Placental epithelial cell (primary cell): ENCODE data around the gene TREML2. TPM values are rescaled to one million over a fixed set of nuclear protein-coding genes. Genes with fewer than 3 reads are reported as not detected.

Experiments
- small RNA-seq: library from RNA; depleted of rRNA; stranded (forward); fragments of <200 nt; gene quantifications from one replicate; pipeline ENCODE3, GENCODE V24; 2012
- total RNA-seq: library from RNA; depleted of rRNA; stranded (reverse); fragments of >200 nt; gene quantifications from 2 replicates; pipeline ENCODE4 v1.2.3, GENCODE V29; 2012

The TREML2 gene, protein sequence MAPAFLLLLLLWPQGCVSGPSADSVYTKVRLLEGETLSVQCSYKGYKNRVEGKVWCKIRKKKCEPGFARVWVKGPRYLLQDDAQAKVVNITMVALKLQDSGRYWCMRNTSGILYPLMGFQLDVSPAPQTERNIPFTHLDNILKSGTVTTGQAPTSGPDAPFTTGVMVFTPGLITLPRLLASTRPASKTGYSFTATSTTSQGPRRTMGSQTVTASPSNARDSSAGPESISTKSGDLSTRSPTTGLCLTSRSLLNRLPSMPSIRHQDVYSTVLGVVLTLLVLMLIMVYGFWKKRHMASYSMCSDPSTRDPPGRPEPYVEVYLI
- not detected in 2 replicates for total RNA-seq

DNA sequence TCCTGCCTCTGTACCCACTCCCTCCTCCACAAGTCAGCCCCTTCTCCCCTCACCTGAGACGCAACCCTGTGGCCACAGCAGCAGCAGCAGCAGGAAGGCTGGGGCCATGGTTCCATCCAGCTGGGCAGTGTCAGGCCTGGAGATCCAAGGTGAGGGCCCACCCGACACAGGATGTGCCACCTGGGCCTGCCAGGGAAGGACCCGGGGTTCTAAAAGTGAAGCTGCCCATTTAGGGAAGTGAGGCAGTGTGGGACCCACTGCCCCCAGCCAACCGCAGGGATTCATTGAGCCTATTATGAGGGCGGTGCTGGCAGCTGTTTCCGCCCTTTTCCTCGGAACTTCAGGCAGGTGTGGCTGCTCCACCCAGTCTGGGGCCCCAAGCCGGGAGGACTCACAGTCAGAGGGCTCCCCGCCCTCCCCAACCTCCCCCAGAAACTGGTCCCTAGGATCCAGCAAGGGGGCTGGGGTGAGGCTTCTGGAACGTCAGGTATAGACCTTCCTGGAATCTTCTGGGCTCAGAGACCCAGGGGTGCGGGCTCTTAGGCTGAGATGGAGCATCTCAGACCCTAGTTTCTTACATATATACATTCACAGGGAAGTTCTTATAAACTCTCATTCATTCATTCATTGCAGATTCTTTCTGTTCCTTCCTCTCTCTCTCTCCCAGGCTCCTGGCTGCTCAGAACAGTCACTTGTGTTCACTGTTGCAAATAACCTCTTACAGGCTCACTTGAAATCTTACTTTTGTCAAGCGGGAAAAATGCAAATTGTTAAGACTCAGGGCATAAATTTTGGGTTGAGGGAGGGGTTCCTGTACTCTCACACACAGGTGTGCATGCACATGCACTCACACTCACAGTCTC is at the start of gene TREML2:
TSS of gene TREML2 (minus strand) at position 249 of the 863 bp plus-strand sequence. CDS start at position 108, 141 bp downstream.

DNA sequence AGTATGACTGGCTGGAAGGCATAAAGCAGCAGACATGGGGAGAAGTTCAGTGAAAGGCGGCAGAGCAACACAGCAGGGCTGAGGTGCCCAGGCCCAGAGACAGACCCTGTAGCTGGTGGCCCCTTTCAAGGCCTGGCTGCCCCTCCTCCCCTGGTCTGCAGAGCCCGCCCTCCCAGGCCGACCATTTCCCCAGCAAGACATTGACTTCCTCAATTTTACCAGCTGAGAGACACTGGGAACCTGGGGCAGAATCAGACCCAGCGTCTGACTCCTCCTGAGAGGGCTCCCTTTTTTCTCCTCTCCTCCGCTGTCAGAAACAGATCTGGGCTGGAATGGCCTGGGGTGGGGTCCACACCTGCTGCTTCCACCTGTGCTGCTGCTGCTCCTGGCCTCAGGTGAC is 27.1 kb upstream of the TREML2 start, which contains the start of gene TREML4:
TSS of gene TREML4 (plus strand) at position 254 of the 400 bp plus-strand sequence. CDS start at position 333, 79 bp downstream.

DNA sequence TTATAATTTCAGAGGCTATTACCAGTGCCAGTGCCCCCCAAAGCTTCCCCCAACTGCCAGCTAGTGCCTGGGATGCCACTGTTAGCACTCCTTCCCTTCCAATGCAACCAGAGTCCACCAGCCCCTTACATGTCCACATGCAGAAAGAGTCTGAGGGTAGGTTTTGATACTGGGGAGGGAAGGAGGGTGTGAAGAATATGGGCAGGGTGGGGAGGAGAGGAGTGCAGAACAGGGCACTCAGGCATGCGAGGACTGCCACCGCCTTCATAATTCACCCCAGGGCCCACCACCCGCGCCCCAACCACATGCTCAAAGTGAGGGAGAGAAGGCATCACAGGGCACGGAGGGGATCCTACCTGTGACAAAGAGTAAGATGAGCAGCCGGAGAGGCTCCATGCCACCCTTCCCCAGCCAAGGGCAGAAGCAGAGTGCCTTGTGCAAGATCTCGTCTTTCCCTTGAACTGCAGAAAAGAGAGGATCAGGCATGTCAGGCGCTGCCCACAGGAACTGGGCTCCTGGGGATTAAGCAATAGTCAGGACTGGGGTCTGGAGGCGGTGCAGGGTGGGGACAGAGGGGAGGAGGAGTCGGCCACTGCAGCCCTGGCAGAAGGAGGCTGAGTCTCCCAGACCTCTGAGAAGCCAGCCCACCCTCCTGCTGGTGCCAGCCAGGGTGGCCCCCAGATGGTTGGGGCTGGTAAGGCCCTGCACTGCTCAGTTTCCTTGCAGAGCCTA is 38.1 kb downstream of the TREML2 start, which contains the start of gene TREM2:
TSS of gene TREM2 (minus strand) at position 430 of the 732 bp plus-strand sequence. CDS start at position 396, 34 bp downstream.

DNA sequence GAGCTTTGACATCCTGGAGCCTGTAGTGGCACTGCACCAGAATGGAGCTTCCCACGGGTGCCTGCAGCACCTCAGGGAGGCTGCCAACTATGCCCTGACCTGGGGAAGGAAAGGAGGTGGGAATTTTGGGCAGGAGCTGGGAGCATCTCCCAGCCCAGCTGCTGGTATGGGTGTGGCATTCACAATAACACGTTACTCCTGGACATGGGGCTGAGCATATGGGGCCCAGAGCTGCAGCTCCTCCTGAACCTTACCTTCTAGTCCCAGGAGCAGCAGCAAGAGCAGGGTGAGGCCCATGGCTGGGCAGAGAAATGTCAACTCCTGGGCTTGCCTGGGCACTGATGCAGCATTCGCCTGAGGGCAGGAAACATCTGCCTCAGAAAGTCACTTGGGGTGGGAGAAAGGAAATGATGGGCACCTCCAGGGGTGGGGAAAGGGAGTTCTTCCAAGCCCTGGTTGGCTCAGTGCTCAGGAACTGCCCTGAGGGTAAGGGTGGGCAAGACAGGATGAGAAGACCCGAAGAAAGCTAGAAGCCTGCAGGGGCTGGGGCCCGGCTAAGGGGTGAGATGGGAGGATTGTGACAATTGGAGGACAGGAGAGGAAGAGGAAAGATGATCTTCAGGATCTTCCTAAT is 46.8 kb downstream of the TREML2 start, which contains the start of gene TREML1:
TSS of gene TREML1 (minus strand) at position 356 of the 634 bp plus-strand sequence. CDS start at position 297, 59 bp downstream.

Small RNA genes lying within 50 kb of the gene (small RNA-seq; reads per million reads assigned to genes)
- gene AL391903.2 = not detected
- 0.29 reads per million, percentile 5 among the genes with 10 or more reads in this experiment for gene RNA5SP207

Other genes starting within 250 kb of the TREML2 start
- gene UNC5CL, start 161.9 kb downstream of the TREML2 start, total RNA-seq = 0.22 and 0.39 TPM in 2 replicates
- not detected in 2 replicates for gene TSPO2, start 158.7 kb downstream of the TREML2 start, total RNA-seq
- gene APOBEC2, start 147.9 kb downstream of the TREML2 start, total RNA-seq = not detected in 2 replicates
- gene OARD1, start 128.8 kb downstream of the TREML2 start, total RNA-seq = 8.2 and 24.3 TPM in 2 replicates
- 14.2 and 23.6 TPM in 2 replicates for gene NFYA, start 128.2 kb downstream of the TREML2 start, total RNA-seq
- not detected in 2 replicates for gene TREML1, start 46.8 kb downstream of the TREML2 start, total RNA-seq
- not detected in 2 replicates for gene TREM2, start 38.0 kb downstream of the TREML2 start, total RNA-seq
- gene TREML4, start 27.2 kb upstream of the TREML2 start, total RNA-seq = not detected in 2 replicates
- not detected in 2 replicates for gene TREM1, start 85.5 kb upstream of the TREML2 start, total RNA-seq
- gene NCR2, start 134.5 kb upstream of the TREML2 start, total RNA-seq = not detected in 2 replicates